Measurements from ENCODE around the gene SKIDA1.

Gene SKIDA1

GRCh38 chr10:21515361-21516241 is 9.9 kb downstream of the SKIDA1 start (continued):
- no peak for TF ChIP-seq ATF2 (tag by site-specific recombination; IDR thresholded peaks at IDR 0.05; ENCODE audit: low read depth)
- no peak for TF ChIP-seq ZNF175 (tag by site-specific recombination; IDR thresholded peaks at IDR 0.05)
- TF ChIP-seq BCL11A (tag by site-specific recombination; IDR thresholded peaks at IDR 0.05; ENCODE audit: low read depth): no peak
- TF ChIP-seq ZNF146 (tag by site-specific recombination; IDR thresholded peaks at IDR 0.05): no peak
- no peak for TF ChIP-seq ZIC2 (tag by site-specific recombination; IDR thresholded peaks at IDR 0.05)
- no peak for TF ChIP-seq ZNF548 (tag by site-specific recombination; IDR thresholded peaks at IDR 0.05)
- 0 out of 2 replicates have a peak, but pooled peaks have one; percentile 14 for TF ChIP-seq ZNF391 (tag by site-specific recombination; IDR thresholded peaks at IDR 0.05; ENCODE audit: borderline replicate concordance, low read depth)
- 0 out of 2 replicates have a peak, but pooled peaks have one; percentile 19 for TF ChIP-seq PRDM4 (tag by site-specific recombination; IDR thresholded peaks at IDR 0.05)
- no peak for TF ChIP-seq ZNF654 (tag by site-specific recombination; IDR thresholded peaks at IDR 0.05; ENCODE audit: low read depth)
- TF ChIP-seq ZNF624 (tag by site-specific recombination; IDR thresholded peaks at IDR 0.05): no peak
- no peak for TF ChIP-seq ZNF24 (tag by site-specific recombination; IDR thresholded peaks at IDR 0.05)
- TF ChIP-seq ZNF623 (tag by site-specific recombination; IDR thresholded peaks at IDR 0.05): no peak
- no peak for TF ChIP-seq ZBTB11 (tag by site-specific recombination; conservative IDR thresholded peaks at IDR 0.05; ENCODE audit: low read depth)
- no peak for TF ChIP-seq ZNF707 (tag by site-specific recombination; IDR thresholded peaks at IDR 0.05)
- no peak for TF ChIP-seq SCRT1 (tag by site-specific recombination; IDR thresholded peaks at IDR 0.05; ENCODE audit: borderline replicate concordance)
- no peak for TF ChIP-seq ZNF18 (tag by site-specific recombination; IDR thresholded peaks at IDR 0.05)
- no peak for TF ChIP-seq OVOL3 (tag by site-specific recombination; IDR thresholded peaks at IDR 0.05)
- no peak for TF ChIP-seq ZNF211 (tag by site-specific recombination; IDR thresholded peaks at IDR 0.05; ENCODE audit: low read depth)
- no peak for TF ChIP-seq ZNF658 (tag by site-specific recombination; IDR thresholded peaks at IDR 0.05)
- TF ChIP-seq ZNF311 (tag by site-specific recombination; IDR thresholded peaks at IDR 0.05; ENCODE audit: borderline replicate concordance): no peak
- no peak for TF ChIP-seq ZNF214 (tag by site-specific recombination; IDR thresholded peaks at IDR 0.05; ENCODE audit: borderline replicate concordance)
- no peak for TF ChIP-seq ZNF664 (tag by site-specific recombination; IDR thresholded peaks at IDR 0.05)
- TF ChIP-seq ZNF514 (tag by site-specific recombination; IDR thresholded peaks at IDR 0.05): no peak
- TF ChIP-seq ZNF248 (tag by site-specific recombination; IDR thresholded peaks at IDR 0.05): no peak
- TF ChIP-seq TCF7L2 (IDR thresholded peaks at IDR 0.05; ENCODE audit: borderline replicate concordance, low read depth, low read length): 0 out of 2 replicates have a peak, but pooled peaks have one; percentile 38
- TF ChIP-seq ZNF571 (tag by site-specific recombination; IDR thresholded peaks at IDR 0.05): no peak
- no peak for TF ChIP-seq ZNF202 (tag by site-specific recombination; IDR thresholded peaks at IDR 0.05; ENCODE audit: borderline replicate concordance)
- TF ChIP-seq GLIS1 (tag by site-specific recombination; IDR thresholded peaks at IDR 0.05): peak; percentile 52
- no peak for TF ChIP-seq ZNF19 (tag by site-specific recombination; IDR thresholded peaks at IDR 0.05; ENCODE audit: low read depth)
